ENCODE results near the gene VSIG10L. TPM values are rescaled to one million over a fixed set of nuclear protein-coding genes. Genes with fewer than 3 reads are reported as not detected.

Gene VSIG10L
- total RNA-seq, 1 experiment from 2014 or later = 0.58 TPM

GRCh38 chr19:51320280-51320657, 21.7 kb downstream of the VSIG10L start:
- POLR2A ChIA-PET = no interaction called here
- intact Hi-C loops (cut with micrococcal nuclease) = no loop called here
- H3K27me3 Mint-ChIP-seq (ENCODE audit: insufficient read depth, unreplicated experiment) = no peaks in the 10 kb centered on the region
- TF ChIP-seq CTCF (IDR thresholded peaks at IDR 0.05; ENCODE audit: unreplicated experiment) = no peak
- CTCF ChIA-PET = no interaction called here
- no TSS peak for BruUV-seq (replicated peaks)
- H3K4me1 Mint-ChIP-seq (ENCODE audit: insufficient read depth, unreplicated experiment) = no peaks in the 10 kb centered on the region
- H3K36me3 Mint-ChIP-seq (ENCODE audit: insufficient read depth, unreplicated experiment) = peaks cover 3% of the 10 kb centered on the region
- peaks cover 43% of the 10 kb centered on the region for H3K9me3 Mint-ChIP-seq (ENCODE audit: unreplicated experiment)
- H3K27ac Mint-ChIP-seq (ENCODE audit: low read depth, unreplicated experiment) = no peak overlapping the region
- no peak overlapping the region for H3K4me3 Mint-ChIP-seq (ENCODE audit: unreplicated experiment)
- no peak for DNase-seq (ENCODE audit: unreplicated experiment)

- Mint-ChIP-seq H3K27ac (ENCODE audit: low read depth, unreplicated experiment) (no peak overlapping the region), H3K4me3 (ENCODE audit: unreplicated experiment) (no peak overlapping the region), H3K36me3 (ENCODE audit: insufficient read depth, unreplicated experiment) (no peaks in the 10 kb centered on the region), H3K27me3 (ENCODE audit: insufficient read depth, unreplicated experiment) (no peaks in the 10 kb centered on the region), H3K9me3 (ENCODE audit: unreplicated experiment) (peaks cover 44% of the 10 kb centered on the region), H3K4me1 (ENCODE audit: insufficient read depth, unreplicated experiment) (no peaks in the 10 kb centered on the region)
- intact Hi-C loops (cut with micrococcal nuclease) = no loop called here
- ChIA-PET POLR2A (no interaction called here), CTCF (no interaction called here)
- no peak for TF ChIP-seq CTCF (IDR thresholded peaks at IDR 0.05; ENCODE audit: unreplicated experiment)
- no peak for DNase-seq (ENCODE audit: unreplicated experiment)
- BruUV-seq (replicated peaks) = no TSS peak
Observed at GRCh38 chr19:51319649-51320279, 22.2 kb downstream of the VSIG10L start.

- Mint-ChIP-seq H3K4me1 (ENCODE audit: insufficient read depth, unreplicated experiment) (no peaks in the 10 kb centered on the region), H3K36me3 (ENCODE audit: insufficient read depth, unreplicated experiment) (no peaks in the 10 kb centered on the region), H3K4me3 (ENCODE audit: unreplicated experiment) (no peak overlapping the region), H3K27me3 (ENCODE audit: insufficient read depth, unreplicated experiment) (no peaks in the 10 kb centered on the region), H3K27ac (ENCODE audit: low read depth, unreplicated experiment) (no peak overlapping the region), H3K9me3 (ENCODE audit: unreplicated experiment) (peaks cover 42% of the 10 kb centered on the region)
- no peak for DNase-seq (ENCODE audit: unreplicated experiment)
- intact Hi-C loops (cut with micrococcal nuclease) = no loop called here
- TF ChIP-seq CTCF (IDR thresholded peaks at IDR 0.05; ENCODE audit: unreplicated experiment) = no peak
- ChIA-PET POLR2A (no interaction called here), CTCF (no interaction called here)
- no TSS peak for BruUV-seq (replicated peaks)
Observed at GRCh38 chr19:51318687-51319648, 23.0 kb downstream of the VSIG10L start.

- H3K4me3 Mint-ChIP-seq (ENCODE audit: unreplicated experiment) = no peak overlapping the region
- H3K27me3 Mint-ChIP-seq (ENCODE audit: insufficient read depth, unreplicated experiment) = no peaks in the 10 kb centered on the region
- no peak overlapping the region for H3K27ac Mint-ChIP-seq (ENCODE audit: low read depth, unreplicated experiment)
- ChIA-PET POLR2A (no interaction called here), CTCF (interaction anchor here (0.6 kb wide), 1 partner anchor 47 kb away, joined by 3 read pairs; no protein-coding TSS in a partner anchor)
- no peak for DNase-seq (ENCODE audit: unreplicated experiment)
- H3K4me1 Mint-ChIP-seq (ENCODE audit: insufficient read depth, unreplicated experiment) = no peaks in the 10 kb centered on the region
- TF ChIP-seq CTCF (IDR thresholded peaks at IDR 0.05; ENCODE audit: unreplicated experiment) = no peak
- peaks cover 44% of the 10 kb centered on the region for H3K9me3 Mint-ChIP-seq (ENCODE audit: unreplicated experiment)
- intact Hi-C loops (cut with micrococcal nuclease) = no loop called here
- H3K36me3 Mint-ChIP-seq (ENCODE audit: insufficient read depth, unreplicated experiment) = peaks cover 6% of the 10 kb centered on the region
- BruUV-seq (replicated peaks) = no TSS peak
Observed at GRCh38 chr19:51317968-51318367, 24.0 kb downstream of the VSIG10L start.
